K562 (cell line): Measurements from ENCODE around the gene CMIP. TPM values are rescaled to one million over a fixed set of nuclear protein-coding genes. Genes with fewer than 3 reads are reported as not detected.

Source experiments
- ATAC-seq: fragments of 200-7000 bp; cut with Tn5 transposase; 3 replicates; pipeline ENCODE4 v1.9.1; 2020; ENCODE audit warnings: moderate library complexity
- BruUV-seq: library from RNA; stranded (reverse); fragments of 400-500 nt; replicated peaks from 2 replicates; lab custom pipeline; 2021; lab: Mats Ljungman, UMichigan
- CTCF ChIA-PET: fragments of 300-600 bp; formaldehyde crosslinking; extraction: SDS; loops from one replicate; lab custom pipeline; 2021; ENCODE audit warnings: low intra/inter-chr PET ratio; lab: Yijun Ruan, JAX
- POLR2A ChIA-PET: fragments of 300-600, 350-650 bp; sonication (Branson Sonifier 250); formaldehyde crosslinking; extraction: SDS; loops from one replicate; lab custom pipeline; 2021; ENCODE audit warnings: antibody characterized with exemption, inconsistent platforms; lab: Yijun Ruan, JAX
- DNase-seq, 4 experiments: peaks; one replicate each; pipeline versions ENCODE4 v3.0.0 to v3.0.0-alpha.2; 2011 to 2018; ENCODE audit warnings: low spot score in 3 of 4, mixed read lengths in 3 of 4; ENCODE audit errors: extremely low read depth in 1 of 4
- FAIRE-seq: peaks from 2 replicates; lab custom pipeline; 2011; peaks lifted over from hg19 to GRCh38; lab: Jason Lieb, UNC
- H2AFZ ChIP-seq: 2 replicates; pipeline ENCODE4 v1.6.0; 2011; ENCODE audit warnings: low read depth, low read length, control low read depth, inconsistent platforms
- H3K27ac ChIP-seq: fragments of 200-600 bp; 3 replicates; pipeline ENCODE4 v1.8.0; 2011; ENCODE audit warnings: low read depth, mild to moderate bottlenecking, control low read depth, inconsistent platforms, low read length, moderate library complexity, mixed read lengths; ENCODE audit errors: extremely low read depth
- H3K27me3 ChIP-seq, 2 experiments: fragments of 300-600 bp in 1 of 2; 2 replicates in 1 of 2; 3 replicates in 1 of 2; pipeline versions ENCODE4 v1.6.0 to v1.8.0; 2011; ENCODE audit warnings: inconsistent platforms in 2 of 2, low read length in 2 of 2, mild to moderate bottlenecking in 1 of 2, mixed read lengths in 1 of 2, moderate library complexity in 1 of 2; ENCODE audit not compliant: control insufficient read depth in 2 of 2, insufficient read depth in 2 of 2
- H3K36me3 ChIP-seq: fragments of 300-600 bp; 3 replicates; pipeline ENCODE4 v1.8.0; 2011; ENCODE audit warnings: mild to moderate bottlenecking, low read length, inconsistent platforms; ENCODE audit not compliant: control insufficient read depth, insufficient read depth
- H3K4me1 ChIP-seq, 2 experiments: fragments of 200-600 bp in 1 of 2; replicated peaks in 1 of 2; 2 replicates in 1 of 2; 3 replicates in 1 of 2; pipeline versions ENCODE4 v1.5.1 to v1.8.0; 2011; ENCODE audit warnings: inconsistent platforms in 2 of 2, low read length in 2 of 2, mild to moderate bottlenecking in 1 of 2, mixed read lengths in 1 of 2, moderate library complexity in 1 of 2; ENCODE audit not compliant: control insufficient read depth in 2 of 2, insufficient read depth in 2 of 2
- H3K4me2 ChIP-seq: 2 replicates; pipeline ENCODE4 v1.6.1; 2011; ENCODE audit warnings: low read length, control low read depth, inconsistent platforms, mixed read lengths; ENCODE audit not compliant: insufficient read depth
- H3K4me3 ChIP-seq: fragments of 200-600 bp; sonication (generic), shearing (Covaris generic); 2 replicates; pipeline ENCODE4 v1.5.1; 2016; ENCODE audit warnings: control low read depth, inconsistent platforms
- H3K79me2 ChIP-seq: fragments of 200-600 bp; 3 replicates; pipeline ENCODE4 v1.8.0; 2011; ENCODE audit warnings: low read length, inconsistent platforms; ENCODE audit not compliant: control insufficient read depth, insufficient read depth
- H3K9ac ChIP-seq, 2 experiments: 2 replicates each; pipeline versions ENCODE4 v1.6.0 to v1.6.1; 2011; ENCODE audit warnings: low read depth in 2 of 2, low read length in 2 of 2, control low read depth in 1 of 2, inconsistent platforms in 1 of 2, mild to moderate bottlenecking in 1 of 2, mixed read lengths in 1 of 2; ENCODE audit not compliant: insufficient read depth in 1 of 2
- H3K9me1 ChIP-seq: one replicate; pipeline ENCODE4 v1.6.0; 2011; ENCODE audit warnings: inconsistent platforms, mild to moderate bottlenecking, low read length, moderate library complexity; ENCODE audit not compliant: control insufficient read depth, insufficient read depth
- H3K9me3 ChIP-seq: replicated peaks from 2 replicates; pipeline ENCODE4 v1.5.1; 2011; ENCODE audit warnings: low read depth, low read length, inconsistent platforms; ENCODE audit not compliant: control insufficient read depth, insufficient read depth
- H4K20me1 ChIP-seq: replicated peaks from 2 replicates; pipeline ENCODE4 v1.6.1; 2011; ENCODE audit warnings: low read length, inconsistent platforms, mixed read lengths; ENCODE audit not compliant: control insufficient read depth, insufficient read depth
- CBX1 ChIP-seq: sonication (generic); IDR thresholded peaks from 2 replicates; pipeline ENCODE4 v1.6.1; 2016; ENCODE audit warnings: antibody characterized with exemption, low read depth, mild to moderate bottlenecking
- FOXA3 ChIP-seq, 2 experiments: fragments of 450-650 bp in 1 of 2; sonication (generic) in 1 of 2; formaldehyde crosslinking; IDR thresholded peaks in 1 of 2; conservative IDR thresholded peaks in 1 of 2; 2 replicates each; pipeline versions ENCODE4 v1.4.0 to v1.8.0; 2020 to 2022; ENCODE audit warnings: mild to moderate bottlenecking in 2 of 2, missing genetic modification reagents in 1 of 2
- HDAC1 ChIP-seq, 2 experiments: fragments of 450-650 bp; IDR thresholded peaks; 2 replicates each; pipeline ENCODE4 v1.6.1; 2016 to 2017; ENCODE audit warnings: inconsistent platforms in 1 of 2, mild to moderate bottlenecking in 1 of 2, moderate library complexity in 1 of 2
- LCOR ChIP-seq: sonication (generic); formaldehyde crosslinking; IDR thresholded peaks from 2 replicates; pipeline ENCODE4 v1.8.0; 2022; ENCODE audit warnings: mild to moderate bottlenecking, missing genetic modification reagents
- MYNN ChIP-seq, 2 experiments: sonication (generic); formaldehyde crosslinking in 1 of 2; IDR thresholded peaks; 2 replicates each; pipeline versions ENCODE4 v1.5.0 to v1.6.1; 2016 to 2020; ENCODE audit warnings: antibody characterized with exemption in 1 of 2, missing genetic modification reagents in 1 of 2
- NELFE ChIP-seq: IDR thresholded peaks from 2 replicates; pipeline ENCODE4 v1.6.1; 2011; ENCODE audit warnings: mild to moderate bottlenecking; ENCODE audit not compliant: insufficient read depth, insufficient read length
- SOX6 ChIP-seq: fragments of 450-650 bp; IDR thresholded peaks from 2 replicates; pipeline ENCODE4 v1.6.1; 2014; ENCODE audit warnings: mild to moderate bottlenecking
- SREBF2 ChIP-seq: sonication (generic); formaldehyde crosslinking; IDR thresholded peaks from 2 replicates; pipeline ENCODE4 v1.4.0; 2020; ENCODE audit warnings: mild to moderate bottlenecking, missing genetic modification reagents
- SUPT5H ChIP-seq: fragments of 450-650 bp; IDR thresholded peaks from 2 replicates; pipeline ENCODE4 v1.6.1; 2016
- ZNF197 ChIP-seq: fragments of 200-800 bp; sonication (Bioruptor generic); IDR thresholded peaks from 2 replicates; pipeline ENCODE4 v1.6.1; 2016; ENCODE audit warnings: low read depth, missing genetic modification characterization, missing compliant biosample characterization
- WGBS: fragments of 100-300 bp; shearing (Covaris generic); methylation state at CpG from one replicate; pipeline ENCODE4 v1.1.6; 2016; ENCODE audit warnings: low coverage, mixed read lengths; ENCODE audit not compliant: insufficient coverage; ENCODE audit errors: missing lambda C conversion rate; 5-methylcytosine and 5-hydroxymethylcytosine counted together
- in situ Hi-C: fragments of 300-500 bp; cut with MboI; formaldehyde crosslinking; loops from 4 replicates; pipeline ENCODE4 v1.15.0; 2018; ENCODE audit warnings: inconsistent platforms, mixed read lengths
- intact Hi-C: fragments of 100-400 bp; cut with micrococcal nuclease; formaldehyde crosslinking; loops from 2 replicates; pipeline ENCODE4 v1.14.2; 2022
- polyA plus RNA-seq, 8 experiments: library from polyadenylated mRNA; depleted of rRNA in 4 of 8; stranded (reverse) in 5 of 8; unstranded in 3 of 8; fragments of >200 nt; fragmentation: Nextera tagmentation in 2 of 8; fragmentation: Illumina TruSeq in 1 of 8; extraction: Ambion mirVana in 2 of 8; extraction: Trizol in 1 of 8; gene quantifications; 2 replicates each; pipeline versions ENCODE4 v1.2.1 to v1.2.3, GENCODE V29; 2011 to 2014; ENCODE audit warnings: inconsistent platforms in 1 of 8, missing spikeins in 1 of 8
- total RNA-seq, 7 experiments: library from RNA; depleted of rRNA in 6 of 7; stranded (reverse); fragments of >200 nt in 6 of 7; fragmentation: Illumina TruSeq in 2 of 7; extraction: Trizol in 2 of 7; gene quantifications; 2 replicates each; pipeline versions ENCODE4 v1.2.1 to v1.2.3, GENCODE V29; 2011 to 2021; ENCODE audit warnings: low replicate concordance in 1 of 7
- TF ChIP-seq, protein P1 (sequence below): fragments of 250-450 bp; sonication (Bioruptor Pico); IDR thresholded peaks from 2 replicates; pipeline ENCODE4 v1.8.0; 2021; ENCODE audit warnings: moderate library complexity, mild to moderate bottlenecking, inconsistent platforms

Gene CMIP
- total and polyA plus RNA-seq, 9 of the 15 experiments (the other 6 are each of a cell fraction or from before 2014, with no cell fraction given) = 0.94 to 82.5 (median 10.3) TPM

DNA sequence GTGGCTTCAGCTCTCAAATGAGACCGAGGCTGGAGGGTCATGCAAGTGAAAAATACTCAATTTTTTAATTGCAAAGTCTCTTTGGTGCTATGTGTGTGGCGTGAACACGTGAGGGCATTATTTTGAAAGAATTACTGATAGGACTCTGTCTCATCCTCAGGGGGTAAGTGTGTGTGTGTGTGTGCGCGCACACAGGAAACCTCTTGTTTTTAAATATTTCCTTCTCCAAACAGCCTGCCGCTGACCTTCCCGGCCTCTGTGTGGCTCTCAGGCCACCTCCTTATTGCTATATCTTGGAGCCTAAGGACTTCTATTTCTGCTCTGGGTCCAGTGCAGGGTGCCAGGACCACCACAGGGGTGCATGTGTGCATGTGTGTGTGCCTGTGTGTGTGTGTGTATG lies 99.7 kb downstream of the CMIP start:
- H2AFZ ChIP-seq = no peak overlapping the region
- FAIRE-seq (no peak), DNase-seq (no peak), ATAC-seq (no peak)
- no TSS peak for BruUV-seq
- peaks cover 9% of the 10 kb centered on the region for H3K9me1 ChIP-seq
- 90% methylated on average over 7 of the region's 7 CpGs for WGBS
- peaks cover 23% of the 10 kb centered on the region for H4K20me1 ChIP-seq
- in situ Hi-C loops (no loop called here), intact Hi-C loops (no loop called here)
- H3K27ac ChIP-seq = no peak overlapping the region
- H3K4me2 ChIP-seq = no peak overlapping the region
- no peaks in the 10 kb centered on the region for H3K36me3 ChIP-seq
- H3K4me3 ChIP-seq = no peak overlapping the region
- H3K9ac ChIP-seq = no peak overlapping the region
- TF ChIP-seq NELFE (no peak), MYNN (IDR thresholded peaks at IDR 0.05) (no peak), MYNN (CRISPR knock-in tag; IDR thresholded peaks at IDR 0.05) (no peak), SOX6 (no peak)
- H3K9me3 ChIP-seq = no peaks in the 10 kb centered on the region
- no peaks in the 10 kb centered on the region for H3K27me3 ChIP-seq
- peaks cover 0 to 12% of the 10 kb centered on the region in 2 experiments; a peak in 3 of 5 replicates for H3K4me1 ChIP-seq
- ChIA-PET POLR2A (interaction anchor here (0.7 kb wide), 1 partner anchor 14 kb away, joined by 4 read pairs; no protein-coding TSS in a partner anchor), CTCF (no interaction called here)
- H3K79me2 ChIP-seq = peaks cover 87% of the 10 kb centered on the region

DNA sequence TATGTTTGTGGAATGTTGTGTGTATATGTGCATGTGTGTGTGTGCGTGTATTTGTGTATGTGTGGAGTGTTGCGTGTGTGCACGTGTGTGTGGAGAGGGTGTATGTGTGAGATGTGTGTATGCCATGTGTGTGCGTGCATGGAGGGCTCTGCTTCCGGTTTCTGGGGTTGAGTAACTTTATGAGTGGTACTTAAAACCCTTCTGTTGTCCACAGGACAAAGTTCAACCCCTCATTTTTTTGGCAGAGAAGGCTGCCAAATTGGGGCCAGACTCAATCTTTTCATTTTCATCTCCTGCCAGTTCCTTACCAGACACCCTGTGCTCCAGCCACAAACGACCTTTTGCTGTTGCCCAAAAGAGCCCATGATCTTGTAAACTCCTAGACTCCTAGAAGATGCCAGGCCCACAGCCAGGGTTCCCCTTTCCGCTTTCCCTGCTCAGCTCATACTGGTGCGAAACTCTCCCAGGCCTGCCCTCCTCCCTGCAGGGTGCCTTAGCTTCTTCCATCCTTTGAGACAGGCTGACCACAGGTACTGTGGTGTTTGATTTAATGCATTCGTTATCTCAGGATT lies 100.2 kb downstream of the CMIP start:
- 78% methylated on average over 9 of the region's 9 CpGs for WGBS
- in situ Hi-C loops (no loop called here), intact Hi-C loops (no loop called here)
- DNase-seq = no peak
- no peak overlapping the region for H3K27ac ChIP-seq
- peaks cover 25% of the 10 kb centered on the region for H4K20me1 ChIP-seq
- no TSS peak for BruUV-seq
- no peaks in the 10 kb centered on the region for H3K9me3 ChIP-seq
- no peaks in the 10 kb centered on the region for H3K27me3 ChIP-seq
- peaks cover 9% of the 10 kb centered on the region for H3K9me1 ChIP-seq
- H3K9ac ChIP-seq = no peak overlapping the region
- H3K4me2 ChIP-seq = no peak overlapping the region
- H3K36me3 ChIP-seq = no peaks in the 10 kb centered on the region
- ChIA-PET CTCF (no interaction called here), POLR2A (interaction anchor here (0.5 to 0.7 kb wide), 3 partner anchors 14 to 287 kb away, joined by 3 to 4 read pairs (median 3); no protein-coding TSS in a partner anchor)
- ATAC-seq = no peak
- H3K79me2 ChIP-seq = peaks cover 87% of the 10 kb centered on the region
- H3K4me3 ChIP-seq = no peak overlapping the region
- H3K4me1 ChIP-seq = peaks cover 0 to 14% of the 10 kb centered on the region in 2 experiments; a peak in 3 of 5 replicates
- H2AFZ ChIP-seq = no peak overlapping the region
- TF ChIP-seq SREBF2 (CRISPR knock-in tag) (no peak), FOXA3 (CRISPR knock-in tag; conservative IDR thresholded peaks at IDR 0.05 in 1 of 2, IDR thresholded peaks at IDR 0.05 in 1 of 2) (0 out of 4 replicates have a peak, but pooled peaks of 1 of the 2 experiments have one; percentile 28), LCOR (no peak), HDAC1 (IDR thresholded peaks at IDR 0.05) (0 out of 4 replicates have a peak, but pooled peaks of 1 of the 2 experiments have one; percentile 31), ZNF197 (no peak), CBX1 (no peak), SUPT5H (0 out of 2 replicates have a peak, but pooled peaks have one; percentile 26)
- TF ChIP-seq, protein P1, sequence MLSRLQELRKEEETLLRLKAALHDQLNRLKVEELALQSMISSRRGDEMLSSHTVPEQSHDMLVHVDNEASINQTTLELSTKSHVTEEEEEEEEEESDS = no peak
- TF ChIP-seq, all 486 proteins: peak for 3
- FAIRE-seq = no peak
